T47D (cell line): ENCODE data around the gene DOCK1.
"Not testable (repeated sequence)": the region's sequence is repeated elsewhere in the genome, so short reads cannot be mapped to it uniquely, and the experiment has no call there.

Experiments used
- DNase-seq, 2 experiments: peaks; one replicate each; pipeline versions ENCODE4 v3.0.0 to v3.0.0-alpha.2; 2011 to 2012; ENCODE audit warnings: low read depth in 1 of 2, low spot score in 1 of 2
- JUND ChIP-seq: IDR thresholded peaks from 2 replicates; pipeline ENCODE4 v1.6.1; 2012; ENCODE audit warnings: low read depth
- in situ Hi-C: cut with HindIII; loops from 2 replicates; pipeline ENCODE4 v1.10.0; 2016; ENCODE audit warnings: low sequenced_read_pairs, low pct_unique_long_range_greater_than_20kb

The DOCK1 gene

DNA sequence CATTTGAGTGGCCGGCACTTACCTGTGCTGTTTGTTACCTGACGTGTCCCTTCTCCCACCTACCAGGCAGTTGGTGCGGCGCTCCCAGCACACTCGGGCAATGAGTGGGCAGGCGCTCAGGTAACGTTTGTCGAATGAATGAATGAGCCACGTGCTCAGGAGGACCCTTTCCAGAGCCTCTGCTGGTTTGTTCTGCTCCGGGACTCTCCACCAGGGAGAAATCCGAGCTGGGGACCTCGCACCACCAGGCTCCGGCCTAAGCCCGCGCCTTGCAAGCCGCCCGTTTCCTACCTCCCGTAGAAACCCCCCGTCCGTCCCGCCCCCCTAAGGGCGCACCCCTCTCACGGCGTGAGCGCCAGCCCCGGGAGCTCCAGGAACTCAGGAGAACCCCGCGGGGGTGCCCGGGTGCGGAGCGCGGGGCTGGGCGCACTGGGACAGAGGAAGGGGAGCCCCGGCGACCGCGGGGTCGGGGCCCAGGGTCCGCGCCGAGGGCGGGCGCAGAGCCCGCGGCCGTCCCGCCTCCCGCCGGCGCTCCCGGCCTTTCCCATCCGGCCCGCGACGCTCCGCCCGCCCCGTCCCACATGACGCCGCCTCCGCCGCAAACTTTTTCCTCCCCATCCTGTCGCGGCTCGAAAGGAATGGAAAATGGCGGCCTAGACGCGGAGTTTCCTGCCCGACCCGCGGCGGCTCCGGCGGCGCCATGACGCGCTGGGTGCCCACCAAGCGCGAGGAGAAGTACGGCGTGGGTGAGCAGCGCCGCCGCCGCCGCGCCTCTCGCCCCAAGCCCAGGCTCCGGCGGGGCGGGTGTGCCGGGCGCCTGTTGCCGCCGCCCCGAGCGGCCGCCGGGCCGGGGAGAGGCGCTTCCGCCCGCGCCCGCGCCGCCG, at the start of gene DOCK1:
DOCK1 (plus strand) TSS at position 611 of the 884 bp plus-strand sequence; CDS start at position 701, 90 bp downstream.
- no peak for TF ChIP-seq JUND
- in situ Hi-C loops, result no loop called here
- peak; percentile 73 to 76 for DNase-seq

DNA sequence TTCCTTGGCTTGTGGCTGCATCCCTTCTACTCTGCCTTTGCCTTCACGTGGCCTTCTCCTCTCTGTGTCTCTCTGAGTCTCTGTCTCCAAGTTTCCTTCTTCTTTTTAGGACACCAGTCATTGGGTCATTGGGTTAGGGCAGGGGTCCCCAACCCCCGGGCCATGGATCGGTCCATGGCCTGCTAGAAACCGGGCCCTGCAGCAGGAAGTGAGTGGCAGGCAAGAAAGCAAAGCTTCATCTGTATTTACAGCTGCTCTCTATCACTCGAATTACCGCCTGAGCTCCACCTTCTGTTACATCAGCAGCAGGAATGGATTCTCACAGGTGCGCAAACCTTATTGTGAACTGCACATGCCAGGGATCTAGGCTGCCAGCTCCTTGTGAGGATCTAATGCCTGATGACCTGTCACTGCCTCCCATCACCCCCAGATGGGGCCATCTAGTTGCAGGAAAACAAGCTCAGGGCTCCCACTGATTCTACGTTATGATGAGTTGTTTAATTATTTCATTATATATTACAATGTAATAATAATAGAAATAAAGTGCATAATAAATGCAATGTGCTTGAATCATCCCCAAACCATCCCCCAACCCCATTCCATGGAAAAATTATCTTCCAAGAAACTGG, 47.9 kb upstream of the DOCK1 start:
- DNase-seq, result no peak
- no peak for TF ChIP-seq JUND
- in situ Hi-C loops, result no loop called here

DNA sequence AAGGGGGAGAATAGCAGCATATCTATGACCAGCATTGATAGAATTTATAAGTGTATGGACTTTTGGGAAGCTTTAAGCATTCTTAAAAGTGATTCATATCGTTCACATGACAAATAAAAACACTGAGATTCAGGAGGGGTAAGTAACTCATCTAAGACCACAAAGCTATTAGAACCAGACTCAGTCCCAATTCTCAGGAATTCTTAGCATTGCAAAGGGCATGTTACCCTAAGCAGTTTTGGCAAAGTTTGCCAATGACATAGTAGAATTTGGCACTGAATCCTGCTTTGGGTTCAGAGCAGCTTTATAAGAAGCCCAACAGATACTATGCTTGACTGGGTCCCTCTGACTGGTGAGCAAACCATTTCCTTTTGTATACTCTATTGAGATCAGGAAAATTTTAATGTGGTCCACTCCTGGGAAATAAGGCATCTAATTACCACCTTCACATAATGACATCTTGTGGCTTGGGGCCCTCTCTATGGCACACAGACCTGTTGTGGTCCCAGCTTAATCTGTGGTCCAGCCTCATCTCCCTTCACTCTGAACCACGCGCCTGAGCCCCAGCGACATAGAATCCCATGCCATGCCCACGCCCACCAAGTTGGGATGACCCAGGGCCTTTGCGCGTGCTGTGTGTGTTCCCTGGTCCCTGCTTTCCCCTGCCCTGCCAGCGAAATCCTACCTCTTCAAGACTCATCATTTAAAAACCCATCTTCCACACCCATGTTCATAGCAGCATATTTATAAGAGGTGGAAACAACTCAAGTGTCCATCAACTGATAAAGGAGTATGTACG, 37.5 kb upstream of the DOCK1 start:
- DNase-seq, result no peak
- no peak for TF ChIP-seq JUND
- in situ Hi-C loops, result no loop called here

DNA sequence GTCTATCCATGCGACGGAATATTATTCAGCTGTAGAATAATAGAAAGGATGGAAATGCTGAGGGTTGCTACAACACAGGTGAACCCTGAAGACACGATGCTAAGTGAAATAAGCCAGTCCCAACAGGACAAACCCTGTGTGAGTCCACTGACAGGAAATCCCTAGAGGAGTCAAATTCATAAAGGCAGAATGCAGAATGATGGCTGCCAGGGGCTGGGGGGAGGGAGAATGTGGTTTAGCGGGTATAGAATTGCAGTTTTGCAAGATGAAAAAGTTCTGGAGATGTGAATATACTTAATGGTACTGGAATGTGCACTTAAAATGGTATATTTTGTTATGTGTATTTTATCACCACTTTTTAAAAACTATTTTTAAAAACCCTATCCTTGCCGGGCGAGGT, 36.9 kb upstream of the DOCK1 start:
- no peak for TF ChIP-seq JUND
- no peak for DNase-seq
- in situ Hi-C loops, result no loop called here

DNA sequence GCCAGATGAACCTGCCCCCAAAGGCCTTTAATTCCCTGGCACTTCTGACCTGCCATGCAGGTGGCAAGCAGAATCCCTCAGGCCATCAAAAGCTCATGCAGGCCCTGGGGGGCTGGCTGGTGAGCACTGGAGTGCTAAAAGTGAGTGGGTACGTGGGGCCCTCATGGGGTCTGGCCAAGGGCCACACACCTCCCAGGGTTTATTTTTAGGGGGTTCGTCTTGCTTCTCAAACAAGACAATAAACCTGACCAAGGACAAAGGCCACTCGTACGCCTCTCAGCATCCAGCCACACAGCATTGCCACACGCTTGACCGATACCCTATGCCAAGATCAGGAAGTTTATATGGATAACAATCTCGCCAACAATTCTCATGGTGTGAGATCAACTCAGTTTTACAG, 33.1 kb upstream of the DOCK1 start:
- no peak for TF ChIP-seq JUND
- in situ Hi-C loops, result no loop called here
- DNase-seq, result no peak

DNA sequence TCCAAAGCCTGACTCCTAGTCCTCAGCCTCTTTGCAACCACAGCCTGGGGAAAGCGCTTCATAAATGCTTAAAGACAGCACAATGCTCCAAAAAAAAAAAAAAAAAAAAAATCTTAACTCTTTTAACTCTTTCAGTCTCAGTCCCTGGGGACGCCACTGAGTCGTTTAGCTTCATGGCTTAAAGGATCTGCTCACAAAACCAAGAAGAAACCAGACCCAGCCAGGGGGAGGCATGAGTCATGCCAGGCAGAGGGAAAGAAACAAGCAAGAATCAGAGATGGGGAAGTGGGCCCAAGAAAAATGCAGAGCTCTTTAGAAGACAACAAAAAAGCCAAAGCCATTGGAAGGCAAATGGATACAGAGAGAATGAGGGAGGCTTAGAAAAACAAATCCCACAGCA, 32.5 kb upstream of the DOCK1 start:
- DNase-seq, result no peak
- no peak for TF ChIP-seq JUND
- in situ Hi-C loops, result no loop called here

DNA sequence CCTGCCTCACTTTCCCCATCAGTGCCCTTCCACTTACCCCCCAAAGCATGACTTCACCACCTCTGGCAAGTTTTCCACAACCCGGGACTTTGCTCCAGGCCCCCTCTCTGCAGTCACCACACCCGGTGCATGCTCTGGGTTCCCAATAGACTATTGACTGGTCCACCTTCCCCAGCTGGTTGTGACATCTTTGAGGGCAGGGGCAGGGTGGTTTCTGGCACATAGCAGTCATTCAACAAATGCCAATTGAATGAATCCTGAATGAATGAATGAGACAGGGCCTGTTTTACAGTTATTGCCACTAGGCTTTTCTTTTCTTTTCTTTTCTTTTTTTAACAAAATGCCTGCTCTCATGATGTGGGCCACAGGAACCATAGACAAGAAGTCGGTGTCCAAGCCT, 28.8 kb upstream of the DOCK1 start:
- TF ChIP-seq JUND, result no peak
- DNase-seq, result no peak
- in situ Hi-C loops, result no loop called here

DNA sequence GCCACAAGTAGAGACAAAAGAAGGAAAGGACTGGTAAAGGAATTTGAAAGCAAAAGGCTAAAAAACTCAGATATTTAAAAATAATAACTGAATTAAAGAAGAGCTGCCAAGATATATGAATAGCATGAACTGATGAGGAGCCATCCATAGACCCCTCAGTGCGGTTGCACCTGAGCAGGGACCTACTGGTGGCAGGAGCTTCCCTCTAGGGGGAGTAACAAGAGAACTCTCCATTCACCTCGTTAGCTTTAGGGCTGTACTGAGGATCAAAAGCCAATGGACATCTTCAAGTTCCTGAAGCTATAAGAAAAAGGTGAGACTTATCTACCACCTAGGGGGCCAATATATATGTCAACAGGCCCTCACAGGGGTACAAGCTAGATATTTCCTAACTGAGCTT, 27.8 kb upstream of the DOCK1 start:
- in situ Hi-C loops, result no loop called here
- no peak for DNase-seq
- TF ChIP-seq JUND, result no peak

DNA sequence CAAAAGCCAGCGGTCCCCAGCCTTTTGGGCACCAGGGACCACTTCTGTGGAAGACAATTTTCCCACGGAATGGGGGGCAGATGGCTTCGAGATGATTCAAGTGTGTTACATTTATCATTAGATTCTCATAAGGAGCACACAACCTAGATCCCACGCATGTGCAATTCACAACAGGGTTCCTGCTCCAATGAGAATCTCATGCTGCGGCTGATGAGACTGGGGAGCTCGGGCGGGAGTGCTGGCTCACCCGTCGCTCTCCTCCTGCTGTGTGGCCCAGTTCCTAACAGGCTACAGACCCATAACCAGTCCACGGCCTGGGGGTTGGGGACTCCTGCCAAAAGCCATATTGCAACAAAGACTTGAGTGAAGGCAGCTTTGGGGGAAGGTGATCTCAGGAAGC, 26.6 kb upstream of the DOCK1 start:
- in situ Hi-C loops, result no loop called here
- no peak for DNase-seq
- no peak for TF ChIP-seq JUND

DNA sequence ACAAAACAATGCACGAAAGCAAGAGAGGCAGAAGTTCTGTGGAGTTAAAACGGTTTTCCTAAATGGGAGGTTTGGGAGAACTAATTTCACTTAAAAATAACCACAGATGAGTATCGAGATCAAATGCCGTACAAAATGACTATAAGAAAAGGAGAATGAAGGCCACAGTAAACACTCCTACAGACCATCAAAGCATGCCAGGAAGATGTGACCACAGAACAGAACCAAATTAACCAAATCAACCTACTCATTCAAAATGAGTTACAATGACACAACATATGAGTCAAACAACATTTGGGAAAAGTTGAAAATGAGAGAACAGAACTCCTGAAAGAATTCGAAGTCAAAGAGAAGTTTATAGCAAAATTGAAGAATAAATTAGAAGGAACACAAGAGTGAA, 24.3 kb upstream of the DOCK1 start:
- in situ Hi-C loops, result no loop called here
- no peak for TF ChIP-seq JUND
- DNase-seq, result no peak

DNA sequence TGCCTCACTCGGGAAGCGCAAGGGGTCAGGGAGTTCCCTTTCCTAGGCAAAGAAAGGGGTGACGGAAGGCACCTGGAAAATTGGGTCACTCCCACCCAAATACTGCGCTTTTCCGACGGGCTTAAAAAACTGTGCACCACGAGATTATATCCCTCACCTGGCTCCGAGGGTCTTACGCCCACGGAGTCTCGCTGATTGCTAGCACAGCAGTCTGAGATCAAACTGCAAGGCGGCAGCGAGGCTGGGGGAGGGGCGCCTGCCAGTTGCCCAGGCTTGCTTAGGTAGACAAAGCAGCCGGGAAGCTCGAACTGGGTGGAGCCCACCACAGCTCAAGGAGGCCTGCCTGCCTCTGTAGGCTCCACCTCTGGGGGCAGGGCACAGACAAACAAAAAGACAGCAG, 23.2 kb upstream of the DOCK1 start:
- DNase-seq, in situ Hi-C loops: not testable (repeated sequence)

DNA sequence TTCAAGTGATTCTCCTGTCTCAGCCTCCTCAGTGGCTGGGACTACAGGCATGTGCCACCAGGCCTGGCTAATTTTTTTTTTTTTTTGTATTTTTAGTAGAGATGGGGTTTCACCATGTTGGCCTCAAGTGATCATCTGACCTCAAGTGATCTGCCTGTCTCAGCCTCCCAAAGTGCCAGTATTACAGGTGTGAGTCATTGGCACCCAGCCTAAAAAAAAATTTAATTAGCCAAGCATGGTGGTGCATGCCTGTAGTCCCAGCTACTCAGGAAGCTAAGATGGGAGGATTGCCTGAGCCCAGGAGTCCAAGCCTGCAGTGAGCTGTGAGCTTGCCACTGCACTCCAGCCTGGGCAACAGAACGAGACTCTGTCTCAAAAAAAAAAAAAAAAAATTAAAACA, 16.8 kb upstream of the DOCK1 start:
- in situ Hi-C loops, result not testable (repeated sequence)

DNA sequence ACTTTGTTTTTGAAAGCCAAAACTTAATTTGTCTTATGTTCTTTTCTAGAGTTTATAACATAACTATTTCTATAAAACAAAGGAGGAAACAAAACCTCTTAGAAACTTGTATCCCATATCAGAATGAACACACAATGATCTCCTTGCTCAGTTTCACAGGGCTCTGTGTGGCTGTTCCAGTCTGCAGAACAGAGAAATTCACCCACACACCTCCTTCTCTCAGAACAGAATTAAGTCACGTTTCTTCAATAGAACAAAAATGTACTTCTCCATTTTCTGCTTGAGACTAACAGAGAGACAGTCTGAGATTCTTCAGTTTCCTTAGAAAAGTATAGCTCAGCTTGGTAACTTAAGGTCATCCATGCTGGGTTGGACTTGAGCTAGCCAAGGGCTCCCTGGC, 15.8 kb upstream of the DOCK1 start:
- no peak for DNase-seq

More for the DNA sequence above, 16.8 kb upstream of the DOCK1 start:
- DNase-seq, result not testable (repeated sequence)

DNA sequence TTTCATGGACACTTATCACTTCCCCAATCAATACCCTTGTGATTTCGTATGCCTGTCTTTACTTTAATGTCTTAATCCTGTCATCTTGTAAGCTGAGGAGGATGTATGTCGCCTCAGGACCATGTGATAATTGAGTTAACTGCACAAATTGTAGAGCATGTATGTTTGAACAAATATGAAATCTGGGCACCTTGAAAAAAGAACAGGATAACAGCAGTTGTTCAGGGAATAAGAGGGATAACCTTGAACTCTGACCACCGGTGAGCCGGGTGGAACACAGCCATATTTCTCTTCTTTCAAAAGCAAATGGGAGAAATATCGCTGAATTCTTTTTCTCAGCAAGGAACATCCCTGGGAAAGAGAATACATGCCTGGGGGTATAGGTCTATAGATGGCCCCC, 14.4 kb upstream of the DOCK1 start:
- in situ Hi-C loops, DNase-seq: not testable (repeated sequence)

More for the DNA sequence above, 15.8 kb upstream of the DOCK1 start:
- in situ Hi-C loops, result no loop called here
- TF ChIP-seq JUND, result no peak
